ELF-1 (cell line): ENCODE results near the gene USP13.

Experiments
- DNase-seq: peaks from one replicate; pipeline ENCODE4 v3.0.0-alpha.2; 2016; ENCODE audit warnings: low read depth, low spot score

USP13 gene

GRCh38 chr3:179794355-179794754 lies 141.5 kb downstream of the USP13 start:
- DNase-seq, result no peak

GRCh38 chr3:179796421-179796820 lies 143.6 kb downstream of the USP13 start:
- no peak for DNase-seq

GRCh38 chr3:179797192-179797591 lies 144.4 kb downstream of the USP13 start:
- DNase-seq, result no peak

GRCh38 chr3:179801263-179801662 lies 148.4 kb downstream of the USP13 start:
- DNase-seq, result no peak

GRCh38 chr3:179801856-179802255 lies 149.0 kb downstream of the USP13 start:
- DNase-seq, result no peak

GRCh38 chr3:179806177-179806576 lies 153.3 kb downstream of the USP13 start:
- DNase-seq, result no peak

GRCh38 chr3:179807588-179807987 lies 154.7 kb downstream of the USP13 start:
- no peak for DNase-seq

GRCh38 chr3:179809639-179810038 lies 156.8 kb downstream of the USP13 start:
- DNase-seq, result no peak

GRCh38 chr3:179811321-179812095 lies 158.7 kb downstream of the USP13 start:
- DNase-seq, result peak; percentile 50

GRCh38 chr3:179812096-179812382 lies 159.2 kb downstream of the USP13 start:
- no peak for DNase-seq

- no peak for DNase-seq
These were observed 166.5 kb downstream of the USP13 start for GRCh38 chr3:179819379-179819778.

- no peak for DNase-seq
These were observed 169.5 kb downstream of the USP13 start for GRCh38 chr3:179822296-179822695.

- DNase-seq, result no peak
These were observed 172.8 kb downstream of the USP13 start for GRCh38 chr3:179825527-179826246.

GRCh38 chr3:179826247-179826637 lies 173.4 kb downstream of the USP13 start:
- no peak for DNase-seq

GRCh38 chr3:179828738-179829137 lies 175.9 kb downstream of the USP13 start:
- DNase-seq, result no peak

GRCh38 chr3:179829401-179829800 lies 176.6 kb downstream of the USP13 start:
- DNase-seq, result peak; percentile 17

GRCh38 chr3:179832333-179832854 lies 179.6 kb downstream of the USP13 start:
- no peak for DNase-seq

GRCh38 chr3:179833294-179833693 lies 180.5 kb downstream of the USP13 start:
- no peak for DNase-seq

GRCh38 chr3:179837374-179837773 lies 184.5 kb downstream of the USP13 start:
- DNase-seq, result no peak
